Gastroesophageal sphincter (tissue), 4 donors: ENCODE data around the gene B3GNT8. TPM values are rescaled to one million over a fixed set of nuclear protein-coding genes. Genes with fewer than 3 reads are reported as not detected.
"Not testable (repeated sequence)": the region's sequence is repeated elsewhere in the genome, so short reads cannot be mapped to it uniquely, and the experiment has no call there.

ENCODE experiments used
- ATAC-seq: fragments of 150-250 bp; one replicate; pipeline ENCODE4 v1.9.1; 2016; ENCODE audit warnings: mild to moderate bottlenecking, moderate library complexity
- H3K27ac ChIP-seq, 4 donors: fragments of 200-600 bp; sonication (generic) in 3 of 4; 1 replicate in 3 of 4; 2 replicates in 1 of 4; pipeline ENCODE4 v1.5.1; 2016 to 2019
- H3K27me3 ChIP-seq: fragments of 200-600 bp; sonication (generic); one replicate; pipeline ENCODE4 v1.5.1; 2019
- H3K36me3 ChIP-seq, 2 donors: fragments of 200-600 bp; sonication (generic); one replicate each; pipeline ENCODE4 v1.5.1; 2019; ENCODE audit warnings: control low read depth in 1 of 2
- H3K4me1 ChIP-seq, 3 donors: fragments of 200-600 bp; sonication (generic); 1 replicate in 2 of 3; 2 replicates in 1 of 3; pipeline ENCODE4 v1.5.1; 2016 to 2019; ENCODE audit warnings: control low read depth in 2 of 3
- H3K4me3 ChIP-seq, 2 donors: fragments of 200-600 bp; sonication (generic); one replicate each; pipeline ENCODE4 v1.5.1; 2019; ENCODE audit warnings: mild to moderate bottlenecking in 1 of 2, moderate library complexity in 1 of 2
- H3K9me3 ChIP-seq, 3 donors: fragments of 200-600 bp; sonication (generic); one replicate each; pipeline ENCODE4 v1.5.1; 2017 to 2019; ENCODE audit warnings: control low read depth in 2 of 3
- CTCF ChIP-seq, 4 experiments: fragments of 200-600 bp in 2 of 4; fragments of 450-650 bp in 2 of 4; sonication (generic) in 1 of 4; IDR thresholded peaks; one replicate each; pipeline ENCODE4 v1.5.1; 2017 to 2019; ENCODE audit warnings: antibody characterized with exemption in 4 of 4, mild to moderate bottlenecking in 2 of 4, moderate library complexity in 2 of 4
- EP300 ChIP-seq: sonication (generic); formaldehyde crosslinking; IDR thresholded peaks from one replicate; pipeline ENCODE4 v1.6.1; 2017; ENCODE audit warnings: antibody characterized with exemption, mild to moderate bottlenecking
- POLR2A ChIP-seq, 2 donors: fragments of 450-650 bp; IDR thresholded peaks; one replicate each; pipeline ENCODE4 v1.6.1; 2017; ENCODE audit warnings: antibody characterized with exemption in 2 of 2, mild to moderate bottlenecking in 2 of 2, moderate library complexity in 1 of 2
- POLR2AphosphoS5 ChIP-seq: sonication (generic); formaldehyde crosslinking; IDR thresholded peaks from one replicate; pipeline ENCODE4 v1.6.1; 2017; ENCODE audit warnings: antibody characterized with exemption
- WGBS, 2 donors: methylation state at CpG; one replicate each; pipeline ENCODE4 v1.1.5; 2018; ENCODE audit warnings: low coverage in 1 of 2; 5-methylcytosine and 5-hydroxymethylcytosine counted together
- total RNA-seq, 4 donors: library from RNA; depleted of rRNA; stranded (reverse); fragments of >200 nt; gene quantifications; one replicate each; pipeline ENCODE4 v1.1.0, GENCODE V29; 2016

B3GNT8 gene
- total RNA-seq, 4 donors from 2014 or later, result 1.9 to 6.1 (median 2.7) TPM

- Histone ChIP-seq H3K4me1 (peaks cover 0 to 57% (median 4%) of the 10 kb centered on the region in 3 donors), H3K36me3 (peaks cover 0 to 57% of the 10 kb centered on the region in 2 donors), H3K27me3 (no peaks in the 10 kb centered on the region), H3K9me3 (no peaks in the 10 kb centered on the region), H3K4me3 (no peak overlapping the region), H3K27ac (peak overlapping the region in 2 of 4 donors; percentile 43 to 47)
- WGBS, 2 donors, result 81 to 88% methylated on average over 3 to 12 of the region's 23 CpGs
- no peak for ATAC-seq
- no peak for TF ChIP-seq POLR2AphosphoS5
- no peak for TF ChIP-seq EP300
- no peak for TF ChIP-seq POLR2A (IDR thresholded peaks at IDR 0.05)
- no peak for TF ChIP-seq CTCF (IDR thresholded peaks at IDR 0.05)
Observed at GRCh38 chr19:41410336-41411054, 16.7 kb downstream of the B3GNT8 start.

- H3K27me3 ChIP-seq, result no peaks in the 10 kb centered on the region
- no peak overlapping the region for H3K4me3 ChIP-seq
- peaks cover 0 to 50% of the 10 kb centered on the region in 2 donors for H3K36me3 ChIP-seq
- no peaks in the 10 kb centered on the region for H3K9me3 ChIP-seq
- peaks cover 0 to 64% (median 4%) of the 10 kb centered on the region in 3 donors for H3K4me1 ChIP-seq
- WGBS, 2 donors, result 36 to 47% methylated on average over 3 to 4 of the region's 4 CpGs
- ATAC-seq, result peak; percentile 65
- peak overlapping the region in 2 of 4 donors; percentile 37 to 47 for H3K27ac ChIP-seq
- TF ChIP-seq EP300, result no peak
- no peak for TF ChIP-seq CTCF (IDR thresholded peaks at IDR 0.05)
Observed at GRCh38 chr19:41409288-41409687, 17.9 kb downstream of the B3GNT8 start.

- WGBS, 2 donors, result 81 to 100% methylated on average over 2 to 4 of the region's 5 CpGs
- peaks cover 0 to 68% (median 4%) of the 10 kb centered on the region in 3 donors for H3K4me1 ChIP-seq
- H3K36me3 ChIP-seq, result peaks cover 0 to 46% of the 10 kb centered on the region in 2 donors
- H3K27ac ChIP-seq, result peak overlapping the region in 2 of 4 donors; percentile 37 to 47
- H3K27me3 ChIP-seq, H3K9me3 ChIP-seq, ATAC-seq, H3K4me3 ChIP-seq: not testable (repeated sequence)
Observed at GRCh38 chr19:41408846-41409245, 18.3 kb downstream of the B3GNT8 start.

GRCh38 chr19:41408256-41408655 lies 18.9 kb downstream of the B3GNT8 start:
- Histone ChIP-seq H3K27ac (peak overlapping the region in 1 of 4 donors; percentile 37), H3K9me3 (no peaks in the 10 kb centered on the region), H3K36me3 (peaks cover 0 to 46% of the 10 kb centered on the region in 2 donors), H3K4me3 (no peak overlapping the region), H3K4me1 (peaks cover 0 to 74% (median 4%) of the 10 kb centered on the region in 3 donors), H3K27me3 (no peaks in the 10 kb centered on the region)
- ATAC-seq, result no peak
- WGBS, 2 donors, result 62% methylated on average over 3 of the region's 4 CpGs; no CpG with 5 or more reads in 1 of the 2 donors
- TF ChIP-seq EP300 (no peak), POLR2AphosphoS5 (no peak), CTCF (IDR thresholded peaks at IDR 0.05) (no peak), POLR2A (IDR thresholded peaks at IDR 0.05) (no peak)

GRCh38 chr19:41407271-41407670 lies 19.9 kb downstream of the B3GNT8 start:
- Histone ChIP-seq H3K4me1 (peaks cover 0 to 83% (median 4%) of the 10 kb centered on the region in 3 donors), H3K27ac (no peak overlapping the region), H3K9me3 (no peaks in the 10 kb centered on the region), H3K4me3 (no peak overlapping the region), H3K27me3 (no peaks in the 10 kb centered on the region), H3K36me3 (peaks cover 0 to 46% of the 10 kb centered on the region in 2 donors)
- TF ChIP-seq POLR2AphosphoS5 (no peak), EP300 (no peak), CTCF (IDR thresholded peaks at IDR 0.05) (no peak), POLR2A (IDR thresholded peaks at IDR 0.05) (no peak)
- ATAC-seq, result no peak
- 29 to 83% methylated on average over 1 to 2 of the region's 4 CpGs for WGBS, 2 donors
